NCI-H226 (cell line): ENCODE measurements around the gene ARL4D.
"Not testable (repeated sequence)": the region's sequence is repeated elsewhere in the genome, so short reads cannot be mapped to it uniquely, and the experiment has no call there.

Experiments used
- DNase-seq: peaks from one replicate; pipeline ENCODE4 v3.0.0-alpha.2; 2015

The ARL4D gene

GRCh38 chr17:43398724-43399595 lies at the start of gene ARL4D:
ARL4D (plus strand) TSS chr17:43398993; CDS start chr17:43399733, 740 bp downstream.
- peak; percentile 65 for DNase-seq

GRCh38 chr17:43349142-43349541 lies 49.7 kb upstream of the ARL4D start:
- DNase-seq = no peak

- no peak for DNase-seq
These were observed 47.9 kb upstream of the ARL4D start for GRCh38 chr17:43350888-43351361.

GRCh38 chr17:43351691-43352090 lies 47.1 kb upstream of the ARL4D start:
- no peak for DNase-seq

- no peak for DNase-seq
These were observed 46.0 kb upstream of the ARL4D start for GRCh38 chr17:43352579-43353331.

GRCh38 chr17:43353393-43353792 lies 45.4 kb upstream of the ARL4D start:
- DNase-seq = no peak

GRCh38 chr17:43354371-43354770 lies 44.4 kb upstream of the ARL4D start:
- DNase-seq = no peak

- no peak for DNase-seq
These were observed 42.3 kb upstream of the ARL4D start for GRCh38 chr17:43356450-43356849.

GRCh38 chr17:43356999-43357398 lies 41.8 kb upstream of the ARL4D start:
- DNase-seq = peak; percentile 96

- no peak for DNase-seq
These were observed 39.2 kb upstream of the ARL4D start for GRCh38 chr17:43359469-43360110.

GRCh38 chr17:43360376-43360738 lies 38.4 kb upstream of the ARL4D start:
- peak; percentile 64 for DNase-seq

GRCh38 chr17:43360739-43361505 lies 37.9 kb upstream of the ARL4D start:
- peak; percentile 100 for DNase-seq

GRCh38 chr17:43363181-43363925 lies 35.4 kb upstream of the ARL4D start:
- no peak for DNase-seq

GRCh38 chr17:43363926-43364285 lies 34.9 kb upstream of the ARL4D start:
- DNase-seq = no peak

GRCh38 chr17:43365356-43365755 lies 33.4 kb upstream of the ARL4D start:
- DNase-seq = no peak

GRCh38 chr17:43365921-43366320 lies 32.9 kb upstream of the ARL4D start:
- DNase-seq = not testable (repeated sequence)

GRCh38 chr17:43366891-43367736 lies 31.7 kb upstream of the ARL4D start:
- no peak for DNase-seq

GRCh38 chr17:43367737-43368242 lies 31.0 kb upstream of the ARL4D start:
- DNase-seq = peak; percentile 93

- DNase-seq = peak; percentile 88
These were observed 29.9 kb upstream of the ARL4D start for GRCh38 chr17:43368740-43369506.

- DNase-seq = no peak
These were observed 28.8 kb upstream of the ARL4D start for GRCh38 chr17:43369986-43370385.
